ENCODE data around the gene ADGRL3. TPM values are rescaled to one million over a fixed set of nuclear protein-coding genes. Genes with fewer than 3 reads are reported as not detected.
A peak's percentile ranks its signal among the peaks of the same experiment; 100 is the strongest.

Gene ADGRL3
- 31.1 TPM for polyA plus RNA-seq (ENCODE audit: insufficient read length)
- long read RNA-seq, donor 1, partial matches to known transcripts, result 5 of 5 reads
- long read RNA-seq, donor 1, other reads (novel, unspliced or antisense), result 0 of 5 reads
- long read RNA-seq, donor 2, result 0 reads
- long read RNA-seq, donor 3, result 0 reads
- long read RNA-seq, donor 4, result 0 reads
- long read RNA-seq, donor 5, result 0 reads
- long read RNA-seq, donor 6, result 0 reads
- long read RNA-seq, donor 7, result 0 reads
- long read RNA-seq, donor 8, result 0 reads

GRCh38 chr4:61200187-61200915, at the start of gene ADGRL3:
TSS of gene ADGRL3 (plus strand) at chr4:61200326.
- peak; percentile 78 for DNase-seq

- no peak for DNase-seq
Measured at GRCh38 chr4:61152433-61152832, 47.7 kb upstream of the ADGRL3 start.

GRCh38 chr4:61160478-61160877, 39.6 kb upstream of the ADGRL3 start:
- DNase-seq, result no peak

- no peak for DNase-seq
Measured at GRCh38 chr4:61162116-61162515, 38.0 kb upstream of the ADGRL3 start.

GRCh38 chr4:61173799-61174198, 26.3 kb upstream of the ADGRL3 start:
- no peak for DNase-seq

GRCh38 chr4:61175495-61175894, 24.6 kb upstream of the ADGRL3 start:
- DNase-seq, result no peak

GRCh38 chr4:61177367-61177766, 22.8 kb upstream of the ADGRL3 start:
- DNase-seq, result no peak

- DNase-seq, result no peak
Measured at GRCh38 chr4:61180405-61180804, 19.7 kb upstream of the ADGRL3 start.

GRCh38 chr4:61182915-61183314, 17.2 kb upstream of the ADGRL3 start:
- DNase-seq, result no peak

GRCh38 chr4:61185288-61185687, 14.8 kb upstream of the ADGRL3 start:
- no peak for DNase-seq

GRCh38 chr4:61192392-61192791, 7.7 kb upstream of the ADGRL3 start:
- DNase-seq, result no peak

- no peak for DNase-seq
Measured at GRCh38 chr4:61193863-61194262, 6.3 kb upstream of the ADGRL3 start.

GRCh38 chr4:61194571-61194970, 5.6 kb upstream of the ADGRL3 start:
- no peak for DNase-seq

- DNase-seq, result no peak
Measured at GRCh38 chr4:61195101-61195500, 5.0 kb upstream of the ADGRL3 start.

GRCh38 chr4:61198686-61199085, 1.4 kb upstream of the ADGRL3 start:
- no peak for DNase-seq

GRCh38 chr4:61199873-61200186, 296 bp upstream of the ADGRL3 start:
- DNase-seq, result no peak

GRCh38 chr4:61200916-61201526, 895 bp downstream of the ADGRL3 start:
- DNase-seq, result peak; percentile 59

- peak; percentile 36 for DNase-seq
Measured at GRCh38 chr4:61201561-61201960, 1.4 kb downstream of the ADGRL3 start.

GRCh38 chr4:61201961-61202637, 2.0 kb downstream of the ADGRL3 start:
- DNase-seq, result peak; percentile 20

- DNase-seq, result peak; percentile 36
Measured at GRCh38 chr4:61202638-61203435, 2.7 kb downstream of the ADGRL3 start.

- peak; percentile 14 for DNase-seq
Measured at GRCh38 chr4:61203436-61203790, 3.3 kb downstream of the ADGRL3 start.

- no peak for DNase-seq
Measured at GRCh38 chr4:61204353-61205060, 4.4 kb downstream of the ADGRL3 start.

Data from left kidney (tissue), 8 donors.